BJ (cell line): ENCODE data around the gene RAD51C. TPM values are rescaled to one million over a fixed set of nuclear protein-coding genes. Genes with fewer than 3 reads are reported as not detected.
A peak's percentile ranks its signal among the peaks of the same experiment; 100 is the strongest.

Experiments used
- CTCF ChIA-PET: fragments of 350-600 bp; formaldehyde crosslinking; extraction: SDS; loops from one replicate; lab custom pipeline; 2021; ENCODE audit warnings: antibody characterized with exemption, inconsistent platforms; lab: Yijun Ruan, JAX
- POLR2A ChIA-PET: fragments of 300-600 bp; sonication (Branson Sonifier 250); formaldehyde crosslinking; extraction: SDS; loops from one replicate; lab custom pipeline; 2021; ENCODE audit warnings: antibody characterized with exemption; lab: Charles Lee
- DNase-seq: peaks from one replicate; pipeline ENCODE4 v3.0.0-alpha.2; 2011; ENCODE audit warnings: low read depth
- H3K27me3 ChIP-seq: 2 replicates; pipeline ENCODE4 v1.6.0; 2011; ENCODE audit warnings: low read length; ENCODE audit not compliant: control insufficient read depth, insufficient read depth
- H3K36me3 ChIP-seq: 2 replicates; pipeline ENCODE4 v1.5.1; 2011; ENCODE audit warnings: low read length; ENCODE audit not compliant: control insufficient read depth, insufficient read depth
- H3K4me3 ChIP-seq: 2 replicates; pipeline ENCODE4 v1.5.1; 2011; ENCODE audit warnings: low read depth, mild to moderate bottlenecking, control low read depth, low read length
- polyA plus RNA-seq: library from polyadenylated mRNA; depleted of rRNA; stranded (reverse); fragments of >200 nt; gene quantifications from 2 replicates; pipeline ENCODE4 v1.2.3, GENCODE V29; 2011
- TF ChIP-seq, protein P1 (sequence below): IDR thresholded peaks from 2 replicates; pipeline ENCODE4 v1.5.1; 2011; ENCODE audit warnings: low read depth, mild to moderate bottlenecking, control low read depth, inconsistent platforms, low read length, moderate library complexity; ENCODE audit not compliant: insufficient read depth

Gene RAD51C
- polyA plus RNA-seq, 1 experiment: 15.0 TPM

DNA sequence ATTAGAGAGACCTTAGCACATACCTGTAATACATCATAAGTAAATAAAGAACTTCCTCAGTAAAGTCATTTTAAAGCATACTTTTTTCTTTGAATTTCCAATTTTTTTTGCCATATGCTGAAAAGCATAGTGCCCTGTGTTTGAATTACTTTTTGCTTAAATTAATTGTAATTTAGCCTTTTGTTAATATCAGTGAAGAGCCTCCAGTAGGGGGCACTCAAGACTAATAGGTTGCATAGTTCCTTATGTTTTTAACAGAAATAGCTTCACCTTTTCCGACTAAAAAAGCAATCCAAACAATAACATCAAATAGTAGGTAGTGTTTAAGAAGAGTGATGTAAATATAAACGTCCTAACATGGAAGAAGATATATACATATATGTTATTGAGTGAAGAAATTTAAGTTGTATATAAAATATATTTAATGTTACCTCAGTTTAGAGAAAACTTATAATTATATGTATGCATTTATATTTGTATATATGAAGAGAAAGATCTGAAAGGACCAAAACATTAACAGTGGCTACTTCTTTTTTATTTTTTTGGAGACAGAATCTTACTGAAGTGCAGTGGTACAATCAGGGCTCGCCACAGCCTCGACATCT, 18.6 kb downstream of the RAD51C start:
- ChIA-PET CTCF (interaction anchor here (0.6 to 3.5 kb wide), 14 partner anchors 8 to 1816 kb away, joined by 3 to 39 read pairs (median 4); no protein-coding TSS in a partner anchor), POLR2A (no interaction called here)
- DNase-seq: no peak
- Histone ChIP-seq H3K4me3 (no peak overlapping the region), H3K27me3 (no peaks in the 10 kb centered on the region), H3K36me3 (0 out of 2 replicates have a peak, but pooled peaks cover 1% of the 10 kb centered on the region)
- TF ChIP-seq, protein P1, sequence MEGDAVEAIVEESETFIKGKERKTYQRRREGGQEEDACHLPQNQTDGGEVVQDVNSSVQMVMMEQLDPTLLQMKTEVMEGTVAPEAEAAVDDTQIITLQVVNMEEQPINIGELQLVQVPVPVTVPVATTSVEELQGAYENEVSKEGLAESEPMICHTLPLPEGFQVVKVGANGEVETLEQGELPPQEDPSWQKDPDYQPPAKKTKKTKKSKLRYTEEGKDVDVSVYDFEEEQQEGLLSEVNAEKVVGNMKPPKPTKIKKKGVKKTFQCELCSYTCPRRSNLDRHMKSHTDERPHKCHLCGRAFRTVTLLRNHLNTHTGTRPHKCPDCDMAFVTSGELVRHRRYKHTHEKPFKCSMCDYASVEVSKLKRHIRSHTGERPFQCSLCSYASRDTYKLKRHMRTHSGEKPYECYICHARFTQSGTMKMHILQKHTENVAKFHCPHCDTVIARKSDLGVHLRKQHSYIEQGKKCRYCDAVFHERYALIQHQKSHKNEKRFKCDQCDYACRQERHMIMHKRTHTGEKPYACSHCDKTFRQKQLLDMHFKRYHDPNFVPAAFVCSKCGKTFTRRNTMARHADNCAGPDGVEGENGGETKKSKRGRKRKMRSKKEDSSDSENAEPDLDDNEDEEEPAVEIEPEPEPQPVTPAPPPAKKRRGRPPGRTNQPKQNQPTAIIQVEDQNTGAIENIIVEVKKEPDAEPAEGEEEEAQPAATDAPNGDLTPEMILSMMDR: peak; percentile 66

DNA sequence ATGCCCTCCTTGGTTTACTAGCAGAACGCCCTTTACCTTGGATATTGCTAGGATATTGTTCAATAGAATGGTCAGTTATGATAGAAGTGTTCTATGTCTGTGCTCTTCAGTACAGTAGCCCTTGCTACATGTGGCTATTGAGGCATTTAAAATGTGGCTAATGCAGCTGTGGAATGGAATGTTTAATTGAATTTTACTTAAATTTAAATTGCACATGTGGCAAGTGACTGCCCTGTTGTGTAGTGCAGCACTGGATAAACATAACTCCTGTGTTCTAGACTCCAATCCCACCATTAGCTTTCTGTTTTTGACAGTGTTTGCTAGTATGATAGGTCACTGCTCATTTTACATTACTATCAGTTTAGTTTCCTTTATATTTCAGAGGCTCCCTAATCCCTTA, 29.9 kb downstream of the RAD51C start:
- CTCF ChIA-PET: no interaction called here
- H3K36me3 ChIP-seq: no peaks in the 10 kb centered on the region
- DNase-seq: no peak
- TF ChIP-seq, protein P1: no peak
- H3K27me3 ChIP-seq: no peaks in the 10 kb centered on the region
- no peak overlapping the region for H3K4me3 ChIP-seq
- POLR2A ChIA-PET: no interaction called here

DNA sequence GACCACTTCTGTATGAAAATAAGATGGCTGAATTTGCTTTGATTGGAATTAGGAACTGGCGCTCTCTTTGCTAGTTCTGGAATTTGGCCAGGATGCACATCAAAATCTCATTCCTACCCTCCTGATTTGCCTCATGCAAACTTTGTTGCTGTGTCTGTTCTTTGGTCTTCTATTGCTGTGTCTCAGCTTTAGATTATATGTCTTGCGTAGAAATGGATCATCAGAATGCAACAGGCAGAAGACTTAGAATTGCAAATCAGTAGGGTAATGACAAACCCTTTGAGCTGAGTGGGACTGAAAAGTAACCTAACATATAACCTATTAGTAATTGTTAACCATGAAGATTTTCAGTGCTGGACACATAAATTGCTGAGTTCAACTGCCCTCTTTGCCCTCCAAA, 30.3 kb downstream of the RAD51C start:
- POLR2A ChIA-PET: no interaction called here
- no peak for DNase-seq
- Histone ChIP-seq H3K4me3 (no peak overlapping the region), H3K27me3 (no peaks in the 10 kb centered on the region), H3K36me3 (no peaks in the 10 kb centered on the region)
- TF ChIP-seq, protein P1: no peak
- CTCF ChIA-PET: interaction anchor here (0.6 kb wide), 1 partner anchor 12 kb away, joined by 5 read pairs; no protein-coding TSS in a partner anchor

DNA sequence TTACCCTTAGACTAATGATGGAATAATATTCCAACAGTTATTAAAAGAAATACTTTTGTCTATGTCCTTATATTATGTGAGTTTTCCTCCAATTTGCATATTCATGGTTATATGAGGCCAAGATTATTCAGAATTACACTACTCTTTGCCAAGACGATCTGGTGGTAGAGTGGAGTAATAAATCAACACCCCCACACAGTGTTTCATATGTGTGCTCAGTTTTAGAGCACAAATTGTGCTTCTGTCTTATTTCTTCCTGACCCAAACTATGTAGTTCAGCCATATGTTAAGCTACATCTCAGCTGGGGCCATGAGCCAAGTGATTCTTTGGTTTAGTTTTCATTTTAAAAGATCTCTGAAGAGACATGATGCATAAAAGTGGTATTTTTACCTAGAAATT, 36.4 kb downstream of the RAD51C start:
- TF ChIP-seq, protein P1: no peak
- Histone ChIP-seq H3K36me3 (no peaks in the 10 kb centered on the region), H3K27me3 (no peaks in the 10 kb centered on the region), H3K4me3 (no peak overlapping the region)
- ChIA-PET POLR2A (no interaction called here), CTCF (no interaction called here)
- no peak for DNase-seq

DNA sequence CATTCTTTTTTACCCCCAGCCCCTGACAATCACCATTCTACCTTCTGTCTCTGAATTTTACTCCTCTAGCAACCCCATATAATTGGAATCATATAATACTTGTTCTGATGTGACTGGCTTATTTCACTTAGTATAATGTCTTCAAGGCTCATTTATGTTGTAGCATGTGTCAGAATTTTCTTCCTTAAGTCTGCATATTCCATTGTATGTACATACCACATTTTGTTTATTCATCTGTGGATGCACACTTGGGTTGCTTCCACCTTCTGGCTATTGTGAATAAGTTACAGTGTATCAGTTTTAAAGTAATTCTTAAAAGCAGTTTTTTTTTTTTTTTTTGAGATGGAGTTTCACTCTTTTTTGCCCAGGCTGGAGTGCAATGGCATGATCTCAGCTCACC, 38.5 kb downstream of the RAD51C start:
- ChIA-PET CTCF (no interaction called here), POLR2A (no interaction called here)
- Histone ChIP-seq H3K36me3 (no peaks in the 10 kb centered on the region), H3K4me3 (no peak overlapping the region), H3K27me3 (no peaks in the 10 kb centered on the region)
- no peak for DNase-seq
- TF ChIP-seq, protein P1: no peak
